ENCODE results near the gene CDCP1. TPM values are rescaled to one million over a fixed set of nuclear protein-coding genes. Genes with fewer than 3 reads are reported as not detected.
"Not testable (repeated sequence)": the region's sequence is repeated elsewhere in the genome, so short reads cannot be mapped to it uniquely, and the experiment has no call there.

Gene CDCP1
- total RNA-seq, 1 donor from 2014 or later: 28.7 TPM

DNA sequence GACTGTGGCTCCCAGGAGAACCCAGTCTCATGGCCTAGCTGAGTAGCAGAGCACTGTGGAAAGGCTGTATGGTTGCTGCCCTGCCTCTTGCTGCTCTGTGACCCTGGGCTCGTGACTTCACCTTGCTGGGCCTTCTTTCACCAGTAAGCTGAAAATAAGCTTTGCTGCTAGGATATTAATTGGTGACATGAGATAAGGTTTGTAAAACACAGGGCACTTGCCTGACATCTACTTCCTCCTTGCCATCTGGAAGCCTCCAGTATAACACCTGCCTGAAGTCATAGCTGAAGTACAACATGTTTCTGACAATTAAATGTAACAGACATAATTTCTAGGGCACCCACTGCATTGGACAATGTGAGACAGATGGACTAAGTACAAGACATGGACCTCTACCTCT, 66.5 kb downstream of the CDCP1 start:
- no peaks in the 10 kb centered on the region for H3K4me1 ChIP-seq
- H3K27me3 ChIP-seq (ENCODE audit: low read depth): no peaks in the 10 kb centered on the region
- H3K36me3 ChIP-seq: no peaks in the 10 kb centered on the region
- no peaks in the 10 kb centered on the region for H3K9me3 ChIP-seq
- DNase-seq (no peak), ATAC-seq (no peak)
- TF ChIP-seq, protein P1, sequence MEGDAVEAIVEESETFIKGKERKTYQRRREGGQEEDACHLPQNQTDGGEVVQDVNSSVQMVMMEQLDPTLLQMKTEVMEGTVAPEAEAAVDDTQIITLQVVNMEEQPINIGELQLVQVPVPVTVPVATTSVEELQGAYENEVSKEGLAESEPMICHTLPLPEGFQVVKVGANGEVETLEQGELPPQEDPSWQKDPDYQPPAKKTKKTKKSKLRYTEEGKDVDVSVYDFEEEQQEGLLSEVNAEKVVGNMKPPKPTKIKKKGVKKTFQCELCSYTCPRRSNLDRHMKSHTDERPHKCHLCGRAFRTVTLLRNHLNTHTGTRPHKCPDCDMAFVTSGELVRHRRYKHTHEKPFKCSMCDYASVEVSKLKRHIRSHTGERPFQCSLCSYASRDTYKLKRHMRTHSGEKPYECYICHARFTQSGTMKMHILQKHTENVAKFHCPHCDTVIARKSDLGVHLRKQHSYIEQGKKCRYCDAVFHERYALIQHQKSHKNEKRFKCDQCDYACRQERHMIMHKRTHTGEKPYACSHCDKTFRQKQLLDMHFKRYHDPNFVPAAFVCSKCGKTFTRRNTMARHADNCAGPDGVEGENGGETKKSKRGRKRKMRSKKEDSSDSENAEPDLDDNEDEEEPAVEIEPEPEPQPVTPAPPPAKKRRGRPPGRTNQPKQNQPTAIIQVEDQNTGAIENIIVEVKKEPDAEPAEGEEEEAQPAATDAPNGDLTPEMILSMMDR (IDR thresholded peaks at IDR 0.05): no peak
- intact Hi-C loops (cut with DNase I): no loop called here
- H3K27ac ChIP-seq: no peak overlapping the region
- no peak overlapping the region for H3K4me3 ChIP-seq

DNA sequence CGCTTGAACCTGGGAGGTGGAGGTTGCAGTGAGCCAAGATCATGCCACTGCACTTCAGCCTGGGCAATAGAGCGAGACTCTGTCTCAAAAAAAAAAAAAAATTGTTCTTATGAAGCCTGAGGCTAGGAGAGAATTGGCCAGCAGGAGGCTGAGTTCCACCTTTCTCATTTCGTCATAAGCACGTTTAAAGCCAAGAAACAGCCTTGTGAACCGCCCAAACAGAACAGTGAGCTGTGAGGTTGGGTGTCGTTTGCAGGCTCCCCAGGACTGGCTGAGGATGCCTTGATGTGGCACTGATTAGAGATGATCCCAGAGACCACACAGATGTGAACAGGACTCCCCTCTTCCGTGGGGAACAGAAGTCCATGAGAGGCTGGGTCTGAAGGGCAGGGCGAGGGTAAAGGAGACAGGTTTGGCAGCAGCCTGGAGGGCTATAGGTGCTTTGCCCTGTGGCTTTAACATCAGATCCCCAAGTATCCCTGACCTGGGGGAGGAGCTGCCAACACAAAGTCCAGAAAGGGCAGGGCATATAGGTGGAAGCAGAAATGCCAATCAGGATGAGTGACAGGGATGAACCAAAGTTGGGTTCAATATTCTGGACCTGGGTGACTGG, 67.2 kb downstream of the CDCP1 start:
- Histone ChIP-seq H3K9me3 (no peaks in the 10 kb centered on the region), H3K27ac (no peak overlapping the region), H3K27me3 (ENCODE audit: low read depth) (no peaks in the 10 kb centered on the region), H3K36me3 (no peaks in the 10 kb centered on the region), H3K4me3 (no peak overlapping the region), H3K4me1 (no peaks in the 10 kb centered on the region)
- intact Hi-C loops (cut with DNase I): no loop called here
- TF ChIP-seq, protein P1 (IDR thresholded peaks at IDR 0.05): no peak
- no peak for DNase-seq
- no peak for ATAC-seq

- intact Hi-C loops (cut with DNase I); H3K4me1 ChIP-seq; H3K27ac ChIP-seq; DNase-seq; ATAC-seq; H3K9me3 ChIP-seq; H3K36me3 ChIP-seq; H3K27me3 ChIP-seq (ENCODE audit: low read depth); H3K4me3 ChIP-seq: not testable (repeated sequence)
Measured at GRCh38 chr3:45078256-45078655, 67.9 kb downstream of the CDCP1 start.

GRCh38 chr3:45075821-45076625, 70.2 kb downstream of the CDCP1 start:
- DNase-seq (no peak), ATAC-seq (peak; percentile 16 to 35)
- intact Hi-C loops (cut with DNase I): no loop called here
- TF ChIP-seq, protein P1 (IDR thresholded peaks at IDR 0.05): no peak
- H3K9me3 ChIP-seq: peaks cover under 1% of the 10 kb centered on the region
- no peaks in the 10 kb centered on the region for H3K36me3 ChIP-seq
- H3K4me3 ChIP-seq: no peak overlapping the region
- H3K27me3 ChIP-seq (ENCODE audit: low read depth): peaks cover 3% of the 10 kb centered on the region
- no peaks in the 10 kb centered on the region for H3K4me1 ChIP-seq
- no peak overlapping the region for H3K27ac ChIP-seq

DNA sequence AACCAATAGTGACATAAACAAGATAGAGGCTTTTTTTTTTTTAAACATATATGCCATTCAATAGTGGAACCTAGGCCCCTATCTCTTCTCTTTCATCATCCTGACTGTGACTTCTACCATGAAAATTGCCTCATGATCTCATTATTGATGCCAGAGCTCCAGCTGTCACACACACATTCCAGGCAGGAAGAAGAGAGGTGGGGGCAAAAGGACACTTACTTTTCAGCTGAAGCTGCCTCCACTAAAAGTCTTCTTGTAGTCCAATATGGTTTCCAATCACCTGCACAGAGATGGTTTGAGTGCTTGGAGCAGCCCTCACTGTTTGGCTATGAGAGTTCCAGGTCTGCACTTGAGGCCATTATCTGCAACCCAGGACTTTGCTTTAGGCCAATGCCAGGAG, 75.1 kb downstream of the CDCP1 start:
- TF ChIP-seq, protein P1 (IDR thresholded peaks at IDR 0.05): no peak
- ATAC-seq (no peak), DNase-seq (no peak)
- H3K27me3 ChIP-seq (ENCODE audit: low read depth): peaks cover 3% of the 10 kb centered on the region
- no peaks in the 10 kb centered on the region for H3K36me3 ChIP-seq
- H3K4me3 ChIP-seq: no peak overlapping the region
- peaks cover 4% of the 10 kb centered on the region for H3K9me3 ChIP-seq
- H3K4me1 ChIP-seq: no peaks in the 10 kb centered on the region
- no peak overlapping the region for H3K27ac ChIP-seq
- intact Hi-C loops (cut with DNase I): no loop called here

- Histone ChIP-seq H3K27me3 (ENCODE audit: low read depth) (no peaks in the 10 kb centered on the region), H3K4me1 (peaks cover 13% of the 10 kb centered on the region), H3K36me3 (no peaks in the 10 kb centered on the region), H3K4me3 (no peak overlapping the region), H3K9me3 (peaks cover 4% of the 10 kb centered on the region), H3K27ac (no peak overlapping the region)
- intact Hi-C loops (cut with DNase I): no loop called here
- DNase-seq (no peak), ATAC-seq (no peak)
- TF ChIP-seq, protein P1 (IDR thresholded peaks at IDR 0.05): no peak
Measured at GRCh38 chr3:45067941-45068340, 78.2 kb downstream of the CDCP1 start.
